ENCODE measurements around the gene APOBEC3F. TPM values are rescaled to one million over a fixed set of nuclear protein-coding genes. Genes with fewer than 3 reads are reported as not detected.

Gene APOBEC3F
- total and polyA plus RNA-seq, 2 of the 13 experiments (the other 11 are each of a cell fraction or from before 2014, with no cell fraction given): 2.9 to 3.7 TPM

DNA sequence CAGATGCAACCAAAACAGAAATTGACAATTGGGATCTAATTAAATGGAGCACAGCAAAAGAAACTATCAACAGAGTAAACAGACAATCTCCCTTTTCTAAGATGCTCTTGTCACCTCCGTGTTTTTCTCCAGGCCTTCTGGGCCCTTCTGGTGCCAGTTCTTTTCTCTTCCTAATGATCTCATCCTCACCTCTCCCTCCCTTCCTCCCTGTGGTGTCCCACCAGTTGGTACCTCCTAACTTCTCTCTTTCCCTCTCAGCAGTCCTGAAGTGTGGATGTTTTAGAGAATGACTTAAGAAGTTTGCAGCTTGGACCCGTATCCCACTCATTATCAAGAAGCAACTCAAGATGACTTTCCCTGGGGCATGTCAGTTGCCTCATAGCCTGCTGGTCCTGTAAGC is 62.8 kb downstream of the APOBEC3F start:
- DNase-seq (ENCODE audit: low spot score) (no peak), ATAC-seq (no peak), FAIRE-seq (no peak)
- no TSS peak for BruUV-seq (replicated peaks)
- Histone ChIP-seq H3K79me2 (ENCODE audit: insufficient read depth, low read length) (no peaks in the 10 kb centered on the region), H3K9ac (ENCODE audit: insufficient read depth, low read depth, low read length) (no peak overlapping the region), H2AFZ (ENCODE audit: low read length) (no peak overlapping the region), H3K4me1 (ENCODE audit: insufficient read depth, low read length) (peaks cover 16% of the 10 kb centered on the region), H3K4me2 (ENCODE audit: low read depth, low read length) (no peak overlapping the region), H3K9me3 (ENCODE audit: low read length) (no peaks in the 10 kb centered on the region), H3K27me3 (ENCODE audit: control insufficient read depth in 1 of 2, insufficient read depth in 2 of 2, low read length in 2 of 2) (peaks cover 0 to 2% of the 10 kb centered on the region in 2 experiments; a peak in 3 of 5 replicates), H3K27ac (ENCODE audit: extremely low read length, insufficient read depth, low read length) (no peak overlapping the region), H3K4me3 (replicated peaks in 1 of 3; ENCODE audit: insufficient read depth in 1 of 3, low read depth in 2 of 3, low read length in 3 of 3) (no peak overlapping the region), H4K20me1 (ENCODE audit: insufficient read depth, low read length) (no peaks in the 10 kb centered on the region), H3K36me3 (replicated peaks in 1 of 2; ENCODE audit: control insufficient read depth in 1 of 2, insufficient read depth in 2 of 2, low read length in 2 of 2) (no peaks in the 10 kb centered on the region)
- in situ Hi-C loops (cut with HindIII; ENCODE audit: extremely low pct_ligation_motif_present, low pct_unique_long_range_greater_than_20kb): no loop called here
- 0% methylated on average over 2 of the region's 2 CpGs for WGBS (ENCODE audit: low lambda C conversion rate)
- intact Hi-C loops (cut with micrococcal nuclease; ENCODE audit: unreplicated experiment): no loop called here
- CTCF ChIA-PET (ENCODE audit: low intra/inter-chr PET ratio, low total read pairs): no interaction called here
- POLR2A ChIA-PET: no interaction called here
- TF ChIP-seq JARID2 (CRISPR knock-in tag; IDR thresholded peaks at IDR 0.05; ENCODE audit: insufficient replicate concordance) (no peak), ZNF460 (CRISPR knock-in tag; IDR thresholded peaks at IDR 0.05; ENCODE audit: borderline replicate concordance) (no peak), ZNF343 (CRISPR knock-in tag; IDR thresholded peaks at IDR 0.05) (no peak), HIVEP1 (CRISPR knock-in tag; IDR thresholded peaks at IDR 0.05) (no peak), PITX1 (CRISPR knock-in tag; IDR thresholded peaks at IDR 0.05) (no peak), YEATS4 (CRISPR knock-in tag; IDR thresholded peaks at IDR 0.05; ENCODE audit: borderline replicate concordance) (no peak), SOX5 (CRISPR knock-in tag; IDR thresholded peaks at IDR 0.05; ENCODE audit: borderline replicate concordance) (no peak), ZNF672 (CRISPR knock-in tag; IDR thresholded peaks at IDR 0.05) (no peak), FOXO1 (CRISPR knock-in tag; IDR thresholded peaks at IDR 0.05) (no peak), RCOR2 (CRISPR knock-in tag; IDR thresholded peaks at IDR 0.05) (no peak)
- TF ChIP-seq, protein P1, sequence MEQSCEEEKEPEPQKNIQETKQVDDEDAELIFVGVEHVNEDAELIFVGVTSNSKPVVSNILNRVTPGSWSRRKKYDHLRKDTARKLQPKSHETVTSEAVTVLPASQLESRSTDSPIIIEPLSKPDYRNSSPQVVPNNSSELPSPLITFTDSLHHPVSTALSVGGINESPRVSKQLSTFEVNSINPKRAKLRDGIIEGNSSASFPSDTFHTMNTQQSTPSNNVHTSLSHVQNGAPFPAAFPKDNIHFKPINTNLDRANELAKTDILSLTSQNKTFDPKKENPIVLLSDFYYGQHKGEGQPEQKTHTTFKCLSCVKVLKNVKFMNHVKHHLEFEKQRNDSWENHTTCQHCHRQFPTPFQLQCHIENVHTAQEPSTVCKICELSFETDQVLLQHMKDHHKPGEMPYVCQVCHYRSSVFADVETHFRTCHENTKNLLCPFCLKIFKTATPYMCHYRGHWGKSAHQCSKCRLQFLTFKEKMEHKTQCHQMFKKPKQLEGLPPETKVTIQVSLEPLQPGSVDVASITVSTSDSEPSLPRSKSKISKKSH (CRISPR knock-in tag; IDR thresholded peaks at IDR 0.05; ENCODE audit: borderline replicate concordance): no peak
- TF ChIP-seq, protein P2, sequence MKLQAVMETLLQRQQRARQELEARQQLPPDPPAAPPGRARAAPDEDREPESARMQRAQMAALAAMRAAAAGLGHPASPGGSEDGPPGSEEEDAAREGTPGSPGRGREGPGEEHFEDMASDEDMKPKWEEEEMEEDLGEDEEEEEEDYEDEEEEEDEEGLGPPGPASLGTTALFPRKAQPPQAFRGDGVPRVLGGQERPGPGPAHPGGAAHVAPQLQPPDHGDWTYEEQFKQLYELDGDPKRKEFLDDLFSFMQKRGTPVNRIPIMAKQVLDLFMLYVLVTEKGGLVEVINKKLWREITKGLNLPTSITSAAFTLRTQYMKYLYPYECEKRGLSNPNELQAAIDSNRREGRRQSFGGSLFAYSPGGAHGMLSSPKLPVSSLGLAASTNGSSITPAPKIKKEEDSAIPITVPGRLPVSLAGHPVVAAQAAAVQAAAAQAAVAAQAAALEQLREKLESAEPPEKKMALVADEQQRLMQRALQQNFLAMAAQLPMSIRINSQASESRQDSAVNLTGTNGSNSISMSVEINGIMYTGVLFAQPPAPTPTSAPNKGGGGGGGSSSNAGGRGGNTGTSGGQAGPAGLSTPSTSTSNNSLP (IDR thresholded peaks at IDR 0.05; ENCODE audit: low read depth, low read length): no peak
- TF ChIP-seq, protein P3, sequence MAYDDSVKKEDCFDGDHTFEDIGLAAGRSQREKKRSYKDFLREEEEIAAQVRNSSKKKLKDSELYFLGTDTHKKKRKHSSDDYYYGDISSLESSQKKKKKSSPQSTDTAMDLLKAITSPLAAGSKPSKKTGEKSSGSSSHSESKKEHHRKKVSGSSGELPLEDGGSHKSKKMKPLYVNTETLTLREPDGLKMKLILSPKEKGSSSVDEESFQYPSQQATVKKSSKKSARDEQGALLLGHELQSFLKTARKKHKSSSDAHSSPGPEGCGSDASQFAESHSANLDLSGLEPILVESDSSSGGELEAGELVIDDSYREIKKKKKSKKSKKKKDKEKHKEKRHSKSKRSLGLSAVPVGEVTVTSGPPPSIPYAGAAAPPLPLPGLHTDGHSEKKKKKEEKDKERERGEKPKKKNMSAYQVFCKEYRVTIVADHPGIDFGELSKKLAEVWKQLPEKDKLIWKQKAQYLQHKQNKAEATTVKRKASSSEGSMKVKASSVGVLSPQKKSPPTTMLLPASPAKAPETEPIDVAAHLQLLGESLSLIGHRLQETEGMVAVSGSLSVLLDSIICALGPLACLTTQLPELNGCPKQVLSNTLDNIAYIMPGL (CRISPR knock-in tag; IDR thresholded peaks at IDR 0.05; ENCODE audit: borderline replicate concordance in 1 of 2, low read depth in 1 of 2): no peak
- TF ChIP-seq, protein P4, sequence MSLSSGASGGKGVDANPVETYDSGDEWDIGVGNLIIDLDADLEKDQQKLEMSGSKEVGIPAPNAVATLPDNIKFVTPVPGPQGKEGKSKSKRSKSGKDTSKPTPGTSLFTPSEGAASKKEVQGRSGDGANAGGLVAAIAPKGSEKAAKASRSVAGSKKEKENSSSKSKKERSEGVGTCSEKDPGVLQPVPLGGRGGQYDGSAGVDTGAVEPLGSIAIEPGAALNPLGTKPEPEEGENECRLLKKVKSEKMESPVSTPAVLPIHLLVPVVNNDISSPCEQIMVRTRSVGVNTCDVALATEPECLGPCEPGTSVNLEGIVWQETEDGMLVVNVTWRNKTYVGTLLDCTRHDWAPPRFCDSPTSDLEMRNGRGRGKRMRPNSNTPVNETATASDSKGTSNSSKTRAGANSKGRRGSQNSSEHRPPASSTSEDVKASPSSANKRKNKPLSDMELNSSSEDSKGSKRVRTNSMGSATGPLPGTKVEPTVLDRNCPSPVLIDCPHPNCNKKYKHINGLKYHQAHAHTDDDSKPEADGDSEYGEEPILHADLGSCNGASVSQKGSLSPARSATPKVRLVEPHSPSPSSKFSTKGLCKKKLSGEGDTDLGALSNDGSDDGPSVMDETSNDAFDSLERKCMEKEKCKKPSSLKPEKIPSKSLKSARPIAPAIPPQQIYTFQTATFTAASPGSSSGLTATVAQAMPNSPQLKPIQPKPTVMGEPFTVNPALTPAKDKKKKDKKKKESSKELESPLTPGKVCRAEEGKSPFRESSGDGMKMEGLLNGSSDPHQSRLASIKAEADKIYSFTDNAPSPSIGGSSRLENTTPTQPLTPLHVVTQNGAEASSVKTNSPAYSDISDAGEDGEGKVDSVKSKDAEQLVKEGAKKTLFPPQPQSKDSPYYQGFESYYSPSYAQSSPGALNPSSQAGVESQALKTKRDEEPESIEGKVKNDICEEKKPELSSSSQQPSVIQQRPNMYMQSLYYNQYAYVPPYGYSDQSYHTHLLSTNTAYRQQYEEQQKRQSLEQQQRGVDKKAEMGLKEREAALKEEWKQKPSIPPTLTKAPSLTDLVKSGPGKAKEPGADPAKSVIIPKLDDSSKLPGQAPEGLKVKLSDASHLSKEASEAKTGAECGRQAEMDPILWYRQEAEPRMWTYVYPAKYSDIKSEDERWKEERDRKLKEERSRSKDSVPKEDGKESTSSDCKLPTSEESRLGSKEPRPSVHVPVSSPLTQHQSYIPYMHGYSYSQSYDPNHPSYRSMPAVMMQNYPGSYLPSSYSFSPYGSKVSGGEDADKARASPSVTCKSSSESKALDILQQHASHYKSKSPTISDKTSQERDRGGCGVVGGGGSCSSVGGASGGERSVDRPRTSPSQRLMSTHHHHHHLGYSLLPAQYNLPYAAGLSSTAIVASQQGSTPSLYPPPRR (CRISPR knock-in tag; IDR thresholded peaks at IDR 0.05; ENCODE audit: borderline replicate concordance): no peak
